ENCODE measurements around the gene CNOT11.
A peak's percentile ranks its signal among the peaks of the same experiment; 100 is the strongest.

The CNOT11 gene

GRCh38 chr2:101306410-101306809, 53.7 kb downstream of the CNOT11 start:
- no peaks in the 10 kb centered on the region for H3K9me2 ChIP-seq (replicated peaks; ENCODE audit: control insufficient read depth, low read length)
- peaks cover 54% of the 10 kb centered on the region for H3K79me2 ChIP-seq (ENCODE audit: control insufficient read depth, low read length)
- H3F3A ChIP-seq (ENCODE audit: control insufficient read depth, insufficient read depth): no peaks in the 10 kb centered on the region
- H3K27me3 ChIP-seq (ENCODE audit: control insufficient read depth, low read length): no peaks in the 10 kb centered on the region
- H3K27ac ChIP-seq (ENCODE audit: low read depth, low read length): no peak overlapping the region
- H3K4me3 ChIP-seq (ENCODE audit: low read length): peak overlapping the region; percentile 93
- H3K36me3 ChIP-seq (ENCODE audit: control insufficient read depth, low read length): peaks cover 2% of the 10 kb centered on the region; the same call in 1 of the 2 replicates
- TF ChIP-seq EZH2phosphoT487 (IDR thresholded peaks at IDR 0.05; ENCODE audit: borderline replicate concordance, low read length) (no peak), CTCF (IDR thresholded peaks at IDR 0.05; ENCODE audit: low read depth, low read length, poor library complexity, severe bottlenecking) (no peak)
- H4K20me1 ChIP-seq (ENCODE audit: control insufficient read depth, insufficient read depth, low read depth, low read length): no peaks in the 10 kb centered on the region; the same call in 1 of the 2 replicates
- H3K4me2 ChIP-seq (ENCODE audit: low read length): peak overlapping the region; percentile 77
- H3K9me3 ChIP-seq (ENCODE audit: control insufficient read depth, insufficient read depth, low read length): no peaks in the 10 kb centered on the region
- H3K4me1 ChIP-seq (ENCODE audit: control insufficient read depth, low read length): peaks cover 41% of the 10 kb centered on the region

- Histone ChIP-seq H3K9me3 (ENCODE audit: control insufficient read depth, insufficient read depth, low read length) (no peaks in the 10 kb centered on the region), H3K27me3 (ENCODE audit: control insufficient read depth, low read length) (no peaks in the 10 kb centered on the region), H3F3A (ENCODE audit: control insufficient read depth, insufficient read depth) (no peaks in the 10 kb centered on the region), H3K4me2 (ENCODE audit: low read length) (peak overlapping the region; percentile 77), H3K36me3 (ENCODE audit: control insufficient read depth, low read length) (peaks cover 2% of the 10 kb centered on the region; the same call in 1 of the 2 replicates), H3K79me2 (ENCODE audit: control insufficient read depth, low read length) (peaks cover 45% of the 10 kb centered on the region), H4K20me1 (ENCODE audit: control insufficient read depth, insufficient read depth, low read depth, low read length) (no peaks in the 10 kb centered on the region; the same call in 1 of the 2 replicates), H3K4me1 (ENCODE audit: control insufficient read depth, low read length) (peaks cover 44% of the 10 kb centered on the region), H3K4me3 (ENCODE audit: low read length) (peak overlapping the region; percentile 93), H3K9me2 (replicated peaks; ENCODE audit: control insufficient read depth, low read length) (no peaks in the 10 kb centered on the region), H3K27ac (ENCODE audit: low read depth, low read length) (no peak overlapping the region)
- no peak for TF ChIP-seq CTCF (IDR thresholded peaks at IDR 0.05; ENCODE audit: low read depth, low read length, poor library complexity, severe bottlenecking)
- no peak for TF ChIP-seq EZH2phosphoT487 (IDR thresholded peaks at IDR 0.05; ENCODE audit: borderline replicate concordance, low read length)
Observed at GRCh38 chr2:101307503-101307902, 54.8 kb downstream of the CNOT11 start.

- peaks cover 44% of the 10 kb centered on the region for H3K4me1 ChIP-seq (ENCODE audit: control insufficient read depth, low read length)
- peak overlapping the region; percentile 93 for H3K4me3 ChIP-seq (ENCODE audit: low read length)
- peaks cover 2% of the 10 kb centered on the region; the same call in 1 of the 2 replicates for H3K36me3 ChIP-seq (ENCODE audit: control insufficient read depth, low read length)
- H3K9me3 ChIP-seq (ENCODE audit: control insufficient read depth, insufficient read depth, low read length): no peaks in the 10 kb centered on the region
- no peak for TF ChIP-seq CTCF (IDR thresholded peaks at IDR 0.05; ENCODE audit: low read depth, low read length, poor library complexity, severe bottlenecking)
- TF ChIP-seq EZH2phosphoT487 (IDR thresholded peaks at IDR 0.05; ENCODE audit: borderline replicate concordance, low read length): no peak
- H3F3A ChIP-seq (ENCODE audit: control insufficient read depth, insufficient read depth): no peaks in the 10 kb centered on the region
- no peaks in the 10 kb centered on the region for H3K27me3 ChIP-seq (ENCODE audit: control insufficient read depth, low read length)
- no peaks in the 10 kb centered on the region for H3K9me2 ChIP-seq (replicated peaks; ENCODE audit: control insufficient read depth, low read length)
- H3K4me2 ChIP-seq (ENCODE audit: low read length): peak overlapping the region; percentile 77
- peaks cover 43% of the 10 kb centered on the region for H3K79me2 ChIP-seq (ENCODE audit: control insufficient read depth, low read length)
- no peak overlapping the region for H3K27ac ChIP-seq (ENCODE audit: low read depth, low read length)
- no peaks in the 10 kb centered on the region; the same call in 1 of the 2 replicates for H4K20me1 ChIP-seq (ENCODE audit: control insufficient read depth, insufficient read depth, low read depth, low read length)
Observed at GRCh38 chr2:101307950-101308431, 55.3 kb downstream of the CNOT11 start.
